ENCODE measurements around the gene GLOD5.
"Not testable (repeated sequence)": the region's sequence is repeated elsewhere in the genome, so short reads cannot be mapped to it uniquely, and the experiment has no call there.

Gene GLOD5

GRCh38 chrX:48815266-48815665 lies 53.7 kb downstream of the GLOD5 start:
- TF ChIP-seq CTCF (conservative IDR thresholded peaks at IDR 0.05; ENCODE audit: low read length), result no peak
- no peak overlapping the region for H3K4me3 ChIP-seq (ENCODE audit: low read length)
- DNase-seq (ENCODE audit: low read depth), result no peak

GRCh38 chrX:48816014-48816810 lies 54.7 kb downstream of the GLOD5 start:
- no peak for TF ChIP-seq CTCF (conservative IDR thresholded peaks at IDR 0.05; ENCODE audit: low read length)
- no peak overlapping the region for H3K4me3 ChIP-seq (ENCODE audit: low read length)
- no peak for DNase-seq (ENCODE audit: low read depth)

GRCh38 chrX:48818098-48818497 lies 56.6 kb downstream of the GLOD5 start:
- no peak for DNase-seq (ENCODE audit: low read depth)
- no peak overlapping the region for H3K4me3 ChIP-seq (ENCODE audit: low read length)
- TF ChIP-seq CTCF (conservative IDR thresholded peaks at IDR 0.05; ENCODE audit: low read length), result no peak

- no peak for DNase-seq (ENCODE audit: low read depth)
- H3K4me3 ChIP-seq (ENCODE audit: low read length), result no peak overlapping the region
- no peak for TF ChIP-seq CTCF (conservative IDR thresholded peaks at IDR 0.05; ENCODE audit: low read length)
Measured at GRCh38 chrX:48818866-48819265, 57.3 kb downstream of the GLOD5 start.

- DNase-seq (ENCODE audit: low read depth); H3K4me3 ChIP-seq (ENCODE audit: low read length): not testable (repeated sequence)
Measured at GRCh38 chrX:48819394-48819793, 57.8 kb downstream of the GLOD5 start.

GRCh38 chrX:48823053-48823452 lies 61.5 kb downstream of the GLOD5 start:
- no peak for TF ChIP-seq CTCF (conservative IDR thresholded peaks at IDR 0.05; ENCODE audit: low read length)
- H3K4me3 ChIP-seq (ENCODE audit: low read length), result no peak overlapping the region
- DNase-seq (ENCODE audit: low read depth), result no peak
